ENCODE data around the gene CACNG7. TPM values are rescaled to one million over a fixed set of nuclear protein-coding genes. Genes with fewer than 3 reads are reported as not detected.
A peak's percentile ranks its signal among the peaks of the same experiment; 100 is the strongest.

Gene CACNG7
- total RNA-seq, 5 donors from 2014 or later (not counting 1 experiment from before 2014, with no cell fraction given), result not detected

- Mint-ChIP-seq H3K27ac (peak overlapping the region in 1 of 2 donors; percentile 43), H3K4me3 (peak overlapping the region; percentile 41 to 75 (median 50)), H3K36me3 (no peaks in the 10 kb centered on the region), H3K4me1 (peaks cover 26 to 40% (median 39%) of the 10 kb centered on the region in 3 donors), H3K27me3 (peaks cover 48 to 52% of the 10 kb centered on the region in 2 donors), H3K9me3 (peaks cover 0 to 5% (median 0%) of the 10 kb centered on the region in 3 donors)
- no peaks in the 10 kb centered on the region for H3K36me3 ChIP-seq (ENCODE audit: control insufficient read depth in 2 of 2, extremely low read depth in 1 of 2, insufficient read depth in 1 of 2, low read length in 1 of 2)
- H3K4me3 ChIP-seq (ENCODE audit: control insufficient read depth in 1 of 2, extremely low read depth in 1 of 2, low read length in 1 of 2), result peak overlapping the region in 1 of 2 donors; percentile 20
- CTCF ChIA-PET, result no interaction called here
- 62% methylated on average over 18 of the region's 20 CpGs for WGBS (ENCODE audit: insufficient coverage)
- H3K9me3 ChIP-seq, result no peaks in the 10 kb centered on the region
- H3K27ac ChIP-seq (ENCODE audit: low read length), result no peak overlapping the region
- no peak for ATAC-seq (replicated peaks in 1 of 4)
- DNase-seq, result peak in 1 of 35 experiments; percentile 18
- POLR2A ChIA-PET, result no interaction called here
- peaks cover 0 to 28% of the 10 kb centered on the region in 2 experiments for H3K4me1 ChIP-seq (ENCODE audit: control insufficient read depth in 1 of 2, extremely low read depth in 1 of 2, insufficient read depth in 2 of 2, low read length in 2 of 2)
- peaks cover 2 to 81% of the 10 kb centered on the region in 2 experiments for H3K27me3 ChIP-seq (replicated peaks in 1 of 2; ENCODE audit: control insufficient read depth in 2 of 2, extremely low read depth in 1 of 2, insufficient read depth in 2 of 2, low read length in 1 of 2)
Measured at GRCh38 chr19:53980539-53981375, 71.7 kb downstream of the CACNG7 start.

DNA sequence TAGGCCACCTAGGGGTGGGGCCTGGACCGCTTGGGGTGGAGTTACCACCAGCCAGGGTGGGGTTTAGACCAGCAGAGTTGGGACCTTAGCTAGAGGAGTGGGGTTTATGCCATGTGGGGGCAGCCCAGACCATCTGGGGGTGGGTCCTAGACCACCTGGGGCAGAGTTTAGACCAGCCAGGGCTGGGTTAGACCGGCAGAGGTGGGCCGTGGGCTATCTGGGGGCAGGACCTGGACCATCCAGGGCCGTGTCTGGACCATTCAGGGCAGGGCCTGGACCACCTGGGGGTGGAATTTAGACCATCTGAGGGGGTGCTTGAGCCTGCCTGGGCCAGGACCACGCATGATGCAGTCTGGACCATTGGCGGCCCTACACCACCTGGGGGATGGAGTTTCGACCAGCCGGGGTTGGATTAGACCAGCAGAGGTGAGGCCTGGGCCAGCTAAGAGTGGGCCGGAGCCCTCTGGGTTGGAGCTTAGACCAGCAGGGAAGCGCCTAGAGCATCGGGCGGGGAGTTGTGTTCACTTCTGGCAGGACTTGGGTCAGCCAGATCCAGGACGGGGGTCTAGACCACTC, 72.4 kb downstream of the CACNG7 start:
- DNase-seq, result no peak
- H3K36me3 ChIP-seq (ENCODE audit: control insufficient read depth in 2 of 2, extremely low read depth in 1 of 2, insufficient read depth in 1 of 2, low read length in 1 of 2), result no peaks in the 10 kb centered on the region
- Mint-ChIP-seq H3K27ac (no peak overlapping the region), H3K36me3 (no peaks in the 10 kb centered on the region), H3K4me1 (peaks cover 26 to 40% (median 39%) of the 10 kb centered on the region in 3 donors), H3K4me3 (peak overlapping the region; percentile 24 to 75 (median 39)), H3K9me3 (peaks cover 0 to 5% (median 0%) of the 10 kb centered on the region in 3 donors), H3K27me3 (peaks cover 45% of the 10 kb centered on the region in 2 donors)
- no peak for ATAC-seq (replicated peaks in 1 of 4)
- CTCF ChIA-PET, result no interaction called here
- H3K4me3 ChIP-seq (ENCODE audit: control insufficient read depth in 1 of 2, extremely low read depth in 1 of 2, low read length in 1 of 2), result peak overlapping the region in 1 of 2 donors; percentile 19
- WGBS (ENCODE audit: insufficient coverage), result 94% methylated on average over 9 of the region's 13 CpGs
- H3K27me3 ChIP-seq (replicated peaks in 1 of 2; ENCODE audit: control insufficient read depth in 2 of 2, extremely low read depth in 1 of 2, insufficient read depth in 2 of 2, low read length in 1 of 2), result peaks cover 2 to 75% of the 10 kb centered on the region in 2 experiments
- POLR2A ChIA-PET, result no interaction called here
- H3K4me1 ChIP-seq (ENCODE audit: control insufficient read depth in 1 of 2, extremely low read depth in 1 of 2, insufficient read depth in 2 of 2, low read length in 2 of 2), result peaks cover 0 to 28% of the 10 kb centered on the region in 2 experiments
- no peaks in the 10 kb centered on the region for H3K9me3 ChIP-seq
- no peak overlapping the region for H3K27ac ChIP-seq (ENCODE audit: low read length)

DNA sequence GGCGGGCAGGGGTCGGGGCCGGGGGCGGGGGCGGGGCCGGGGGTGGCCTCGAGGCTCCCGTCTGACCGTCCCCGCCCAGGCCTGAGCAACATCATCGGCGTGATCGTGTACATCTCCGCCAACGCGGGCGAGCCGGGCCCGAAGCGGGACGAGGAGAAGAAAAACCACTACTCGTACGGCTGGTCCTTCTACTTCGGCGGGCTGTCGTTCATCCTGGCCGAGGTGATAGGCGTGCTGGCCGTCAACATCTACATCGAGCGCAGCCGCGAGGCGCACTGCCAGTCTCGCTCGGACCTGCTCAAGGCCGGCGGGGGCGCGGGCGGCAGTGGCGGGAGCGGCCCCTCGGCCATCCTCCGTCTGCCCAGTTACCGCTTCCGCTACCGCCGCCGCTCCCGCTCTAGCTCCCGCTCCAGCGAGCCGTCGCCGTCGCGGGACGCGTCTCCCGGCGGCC, 72.9 kb downstream of the CACNG7 start:
- Histone ChIP-seq H3K4me3 (ENCODE audit: control insufficient read depth in 1 of 2, extremely low read depth in 1 of 2, low read length in 1 of 2) (no peak overlapping the region), H3K9me3 (no peaks in the 10 kb centered on the region), H3K27ac (ENCODE audit: low read length) (no peak overlapping the region), H3K27me3 (replicated peaks in 1 of 2; ENCODE audit: control insufficient read depth in 2 of 2, extremely low read depth in 1 of 2, insufficient read depth in 2 of 2, low read length in 1 of 2) (peaks cover 2 to 77% of the 10 kb centered on the region in 2 experiments), H3K4me1 (ENCODE audit: control insufficient read depth in 1 of 2, extremely low read depth in 1 of 2, insufficient read depth in 2 of 2, low read length in 2 of 2) (peaks cover 0 to 28% of the 10 kb centered on the region in 2 experiments), H3K36me3 (ENCODE audit: control insufficient read depth in 2 of 2, extremely low read depth in 1 of 2, insufficient read depth in 1 of 2, low read length in 1 of 2) (no peaks in the 10 kb centered on the region)
- H3K36me3 Mint-ChIP-seq, result no peaks in the 10 kb centered on the region
- 12% methylated on average over 61 of the region's 62 CpGs for WGBS (ENCODE audit: insufficient coverage)
- ChIA-PET POLR2A (no interaction called here), CTCF (no interaction called here)
- peak overlapping the region in 1 of 3 donors; percentile 75 for H3K4me3 Mint-ChIP-seq
- ATAC-seq (replicated peaks in 1 of 4) (no peak), DNase-seq (no peak)
- no peak overlapping the region for H3K27ac Mint-ChIP-seq
- H3K27me3 Mint-ChIP-seq, result peaks cover 39% of the 10 kb centered on the region in 2 donors
- H3K4me1 Mint-ChIP-seq, result peaks cover 26 to 40% (median 36%) of the 10 kb centered on the region in 3 donors
- H3K9me3 Mint-ChIP-seq, result peaks cover 0 to 5% (median 0%) of the 10 kb centered on the region in 3 donors

GRCh38 chr19:53982611-53983010, 73.5 kb downstream of the CACNG7 start:
- 1% methylated on average over 32 of the region's 61 CpGs for WGBS (ENCODE audit: insufficient coverage)

GRCh38 chr19:53983457-53984289, 74.6 kb downstream of the CACNG7 start:
- peaks cover 3 to 74% of the 10 kb centered on the region in 2 experiments for H3K27me3 ChIP-seq (replicated peaks in 1 of 2; ENCODE audit: control insufficient read depth in 2 of 2, extremely low read depth in 1 of 2, insufficient read depth in 2 of 2, low read length in 1 of 2)
- Mint-ChIP-seq H3K4me3 (no peak overlapping the region), H3K27ac (no peak overlapping the region), H3K36me3 (no peaks in the 10 kb centered on the region), H3K4me1 (peaks cover 18 to 28% (median 25%) of the 10 kb centered on the region in 3 donors), H3K9me3 (peaks cover 0 to 5% (median 0%) of the 10 kb centered on the region in 3 donors), H3K27me3 (peaks cover 32 to 33% of the 10 kb centered on the region in 2 donors)
- ChIA-PET CTCF (interaction anchor here in 1 of 2 donors (0.6 kb wide), 1 partner anchor 44 kb away, joined by 3 read pairs; no protein-coding TSS in a partner anchor), POLR2A (no interaction called here)
- H3K9me3 ChIP-seq, result no peaks in the 10 kb centered on the region
- H3K36me3 ChIP-seq (ENCODE audit: control insufficient read depth in 2 of 2, extremely low read depth in 1 of 2, insufficient read depth in 1 of 2, low read length in 1 of 2), result no peaks in the 10 kb centered on the region
- WGBS (ENCODE audit: insufficient coverage), result 87% methylated on average over 17 of the region's 24 CpGs
- no peak overlapping the region for H3K27ac ChIP-seq (ENCODE audit: low read length)
- no peak for DNase-seq
- no peak for ATAC-seq (replicated peaks in 1 of 4)
- H3K4me3 ChIP-seq (ENCODE audit: control insufficient read depth in 1 of 2, extremely low read depth in 1 of 2, low read length in 1 of 2), result no peak overlapping the region
- H3K4me1 ChIP-seq (ENCODE audit: control insufficient read depth in 1 of 2, extremely low read depth in 1 of 2, insufficient read depth in 2 of 2, low read length in 2 of 2), result peaks cover 0 to 18% of the 10 kb centered on the region in 2 experiments

More at GRCh38 chr19:53982611-53983010, 73.5 kb downstream of the CACNG7 start:
- Histone ChIP-seq H3K27me3 (replicated peaks in 1 of 2; ENCODE audit: control insufficient read depth in 2 of 2, extremely low read depth in 1 of 2, insufficient read depth in 2 of 2, low read length in 1 of 2) (peaks cover 2 to 77% of the 10 kb centered on the region in 2 experiments), H3K27ac (ENCODE audit: low read length) (no peak overlapping the region), H3K4me1 (ENCODE audit: control insufficient read depth in 1 of 2, extremely low read depth in 1 of 2, insufficient read depth in 2 of 2, low read length in 2 of 2) (peaks cover 0 to 26% of the 10 kb centered on the region in 2 experiments), H3K36me3 (ENCODE audit: control insufficient read depth in 2 of 2, extremely low read depth in 1 of 2, insufficient read depth in 1 of 2, low read length in 1 of 2) (no peaks in the 10 kb centered on the region), H3K4me3 (ENCODE audit: control insufficient read depth in 1 of 2, extremely low read depth in 1 of 2, low read length in 1 of 2) (no peak overlapping the region), H3K9me3 (no peaks in the 10 kb centered on the region)
- ATAC-seq (replicated peaks in 1 of 4), result peak in 3 of 4 experiments; percentile 31 to 40 (median 37)
- CTCF ChIA-PET, result no interaction called here
- Mint-ChIP-seq H3K27me3 (peaks cover 34 to 35% of the 10 kb centered on the region in 2 donors), H3K27ac (no peak overlapping the region), H3K36me3 (no peaks in the 10 kb centered on the region), H3K9me3 (peaks cover 0 to 5% (median 0%) of the 10 kb centered on the region in 3 donors), H3K4me3 (no peak overlapping the region), H3K4me1 (peaks cover 23 to 36% (median 33%) of the 10 kb centered on the region in 3 donors)
- DNase-seq, result peak in 6 of 35 experiments; percentile 3 to 23 (median 10)
- POLR2A ChIA-PET, result no interaction called here

DNA sequence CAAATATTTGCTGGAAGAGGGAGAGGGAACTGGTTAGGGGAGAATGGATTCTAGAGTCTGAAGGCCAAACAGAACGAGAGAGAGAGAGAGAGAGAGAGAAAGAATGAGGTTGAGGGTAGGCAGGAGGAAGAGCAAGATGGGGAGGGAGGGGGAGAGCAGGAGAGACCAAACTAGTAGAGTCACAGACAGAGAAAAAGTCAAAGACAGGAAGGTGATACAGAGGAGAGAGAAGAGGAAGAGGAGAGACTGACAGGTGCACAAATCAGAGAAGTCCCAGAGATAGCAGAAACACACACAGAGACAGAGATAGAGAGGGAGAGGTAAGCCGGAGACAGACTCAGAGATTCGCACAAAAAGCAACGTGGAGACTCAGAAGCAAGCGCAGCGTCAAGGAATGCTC, 76.8 kb downstream of the CACNG7 start:
- Mint-ChIP-seq H3K9me3 (no peaks in the 10 kb centered on the region), H3K27ac (no peak overlapping the region), H3K4me1 (peaks cover 4 to 7% (median 6%) of the 10 kb centered on the region in 3 donors), H3K27me3 (peaks cover 18 to 21% of the 10 kb centered on the region in 2 donors), H3K4me3 (no peak overlapping the region), H3K36me3 (no peaks in the 10 kb centered on the region)
- ChIA-PET CTCF (no interaction called here), POLR2A (no interaction called here)
- DNase-seq, result no peak
- H3K4me3 ChIP-seq (ENCODE audit: control insufficient read depth in 1 of 2, extremely low read depth in 1 of 2, low read length in 1 of 2), result no peak overlapping the region
- H3K27me3 ChIP-seq (replicated peaks in 1 of 2; ENCODE audit: control insufficient read depth in 2 of 2, extremely low read depth in 1 of 2, insufficient read depth in 2 of 2, low read length in 1 of 2), result peaks cover 2 to 66% of the 10 kb centered on the region in 2 experiments
- H3K9me3 ChIP-seq, result no peaks in the 10 kb centered on the region
- ATAC-seq (replicated peaks in 1 of 4), result no peak
- H3K27ac ChIP-seq (ENCODE audit: low read length), result no peak overlapping the region
- WGBS (ENCODE audit: insufficient coverage), result 82% methylated on average over 5 of the region's 6 CpGs
- H3K36me3 ChIP-seq (ENCODE audit: control insufficient read depth in 2 of 2, extremely low read depth in 1 of 2, insufficient read depth in 1 of 2, low read length in 1 of 2), result no peaks in the 10 kb centered on the region
- peaks cover 0 to 6% of the 10 kb centered on the region in 2 experiments for H3K4me1 ChIP-seq (ENCODE audit: control insufficient read depth in 1 of 2, extremely low read depth in 1 of 2, insufficient read depth in 2 of 2, low read length in 2 of 2)

Measured in T-cell (primary cell).